HEK293T (cell line): ENCODE results near the gene KRT80.

ENCODE experiments used
- CTCF ChIA-PET: fragments of 350-600 bp; formaldehyde crosslinking; extraction: SDS; loops from one replicate; lab custom pipeline; 2021; ENCODE audit warnings: antibody characterized with exemption, inconsistent platforms; lab: Yijun Ruan, JAX
- POLR2A ChIA-PET: fragments of 350-600 bp; formaldehyde crosslinking; extraction: SDS; loops from one replicate; lab custom pipeline; 2020; ENCODE audit warnings: antibody characterized with exemption, inconsistent platforms; lab: Yijun Ruan, JAX
- DNase-seq: peaks from one replicate; pipeline ENCODE4 v3.0.0; 2012; ENCODE audit warnings: mixed read lengths; ENCODE audit errors: extremely low spot score
- ARNT ChIP-seq: fragments of 450-650 bp; IDR thresholded peaks from 2 replicates; pipeline ENCODE4 v1.6.1; 2017; ENCODE audit warnings: mild to moderate bottlenecking
- BHLHE40 ChIP-seq: fragments of 450-650 bp; IDR thresholded peaks from 2 replicates; pipeline ENCODE4 v1.6.1; 2016; ENCODE audit warnings: mild to moderate bottlenecking, moderate library complexity, borderline replicate concordance
- CTBP1 ChIP-seq: fragments of 450-650 bp; IDR thresholded peaks from 2 replicates; pipeline ENCODE4 v1.6.1; 2016; ENCODE audit warnings: borderline replicate concordance
- ELF4 ChIP-seq: fragments of 450-650 bp; IDR thresholded peaks from 2 replicates; pipeline ENCODE4 v1.6.1; 2017; ENCODE audit warnings: antibody characterized with exemption
- FOXA1 ChIP-seq: fragments of 450-650 bp; IDR thresholded peaks from 2 replicates; pipeline ENCODE4 v1.6.1; 2016; ENCODE audit warnings: mild to moderate bottlenecking
- FOXK2 ChIP-seq: fragments of 450-650 bp; IDR thresholded peaks from 2 replicates; pipeline ENCODE4 v1.6.1; 2016; ENCODE audit warnings: mild to moderate bottlenecking
- FOXM1 ChIP-seq: fragments of 450-650 bp; IDR thresholded peaks from 2 replicates; pipeline ENCODE4 v1.6.1; 2017; ENCODE audit warnings: mild to moderate bottlenecking, borderline replicate concordance
- HDGF ChIP-seq: fragments of 450-650 bp; IDR thresholded peaks from 2 replicates; pipeline ENCODE4 v1.6.1; 2017; ENCODE audit warnings: antibody characterized with exemption, borderline replicate concordance
- L3MBTL2 ChIP-seq: fragments of 450-650 bp; conservative IDR thresholded peaks from 2 replicates; pipeline ENCODE4 v1.6.1; 2016; ENCODE audit warnings: mild to moderate bottlenecking
- LEF1 ChIP-seq: fragments of 450-650 bp; IDR thresholded peaks from 2 replicates; pipeline ENCODE4 v1.6.1; 2017; ENCODE audit warnings: mild to moderate bottlenecking, borderline replicate concordance
- NFRKB ChIP-seq: fragments of 450-650 bp; IDR thresholded peaks from 2 replicates; pipeline ENCODE4 v1.6.1; 2016; ENCODE audit warnings: mild to moderate bottlenecking, moderate library complexity
- PKNOX1 ChIP-seq: fragments of 450-650 bp; IDR thresholded peaks from 2 replicates; pipeline ENCODE4 v1.6.1; 2016
- SP1 ChIP-seq: fragments of 450-650 bp; IDR thresholded peaks from 2 replicates; pipeline ENCODE4 v1.6.1; 2017
- SUZ12 ChIP-seq: fragments of 450-650 bp; IDR thresholded peaks from 2 replicates; pipeline ENCODE4 v1.6.1; 2016; ENCODE audit warnings: mild to moderate bottlenecking
- TARDBP ChIP-seq: fragments of 450-650 bp; IDR thresholded peaks from 2 replicates; pipeline ENCODE4 v1.6.1; 2016
- ZNF384 ChIP-seq: fragments of 450-650 bp; IDR thresholded peaks from 2 replicates; pipeline ENCODE4 v1.6.1; 2016

KRT80 gene

GRCh38 chr12:52195065-52195730 lies 3.4 kb upstream of the KRT80 start:
- no peak for DNase-seq
- no peak for TF ChIP-seq SUZ12
- no peak for TF ChIP-seq CTBP1
- no peak for TF ChIP-seq LEF1
- TF ChIP-seq BHLHE40 = no peak
- TF ChIP-seq L3MBTL2 = no peak
- no peak for TF ChIP-seq FOXA1
- TF ChIP-seq ZNF384 = no peak
- no peak for TF ChIP-seq NFRKB
- no peak for TF ChIP-seq HDGF
- no peak for TF ChIP-seq ELF4
- TF ChIP-seq ARNT = no peak
- TF ChIP-seq FOXK2 = no peak
- TF ChIP-seq TARDBP = no peak
- TF ChIP-seq PKNOX1 = no peak
- no peak for TF ChIP-seq FOXM1
- TF ChIP-seq SP1 = no peak
- ChIA-PET CTCF (no interaction called here), POLR2A (no interaction called here)

- no peak for TF ChIP-seq FOXK2
- TF ChIP-seq LEF1 = no peak
- TF ChIP-seq BHLHE40 = no peak
- no peak for TF ChIP-seq SP1
- TF ChIP-seq HDGF = no peak
- TF ChIP-seq TARDBP = no peak
- no peak for TF ChIP-seq ARNT
- TF ChIP-seq FOXA1 = no peak
- POLR2A ChIA-PET = no interaction called here
- CTCF ChIA-PET = no interaction called here
- DNase-seq = no peak
Observed at GRCh38 chr12:52193991-52194390, 2.2 kb upstream of the KRT80 start.

- POLR2A ChIA-PET = no interaction called here
- TF ChIP-seq HDGF (no peak), FOXM1 (no peak), ARNT (no peak)
- CTCF ChIA-PET = no interaction called here
- no peak for DNase-seq
Observed at GRCh38 chr12:52193532-52193931, 1.7 kb upstream of the KRT80 start.

- POLR2A ChIA-PET = no interaction called here
- CTCF ChIA-PET = interaction anchor here (0.6 kb wide), 1 partner anchor 89 kb away, joined by 3 read pairs; no protein-coding TSS in a partner anchor
- no peak for DNase-seq
- TF ChIP-seq ARNT (no peak), PKNOX1 (no peak), L3MBTL2 (no peak), CTBP1 (no peak), FOXK2 (no peak), ZNF384 (no peak), ELF4 (no peak), TARDBP (no peak), SUZ12 (no peak), LEF1 (no peak), BHLHE40 (no peak), NFRKB (no peak), FOXA1 (no peak), FOXM1 (no peak), SP1 (no peak), HDGF (no peak)
Observed at GRCh38 chr12:52190860-52191729, 719 bp downstream of the KRT80 start.

GRCh38 chr12:52189376-52190174 lies 2.2 kb downstream of the KRT80 start:
- no peak for DNase-seq
- ChIA-PET POLR2A (interaction anchor here (1.0 kb wide), 1 partner anchor 9 kb away, joined by 3 read pairs; no protein-coding TSS in a partner anchor), CTCF (no interaction called here)
- no peak for TF ChIP-seq PKNOX1
- no peak for TF ChIP-seq BHLHE40
- TF ChIP-seq HDGF = no peak
- TF ChIP-seq FOXA1 = no peak
- TF ChIP-seq SP1 = no peak
- TF ChIP-seq NFRKB = no peak
- no peak for TF ChIP-seq SUZ12
- no peak for TF ChIP-seq ZNF384
